HCT116 (cell line): ENCODE results near the gene NOC2L.

Source experiments
- CEBPB ChIP-seq: IDR thresholded peaks from 2 replicates; pipeline ENCODE4 v1.6.1; 2012; ENCODE audit warnings: low read depth
- CTCF ChIP-seq, 3 experiments: fragments of 200-600 bp in 1 of 3; sonication (generic) in 1 of 3; IDR thresholded peaks in 2 of 3; conservative IDR thresholded peaks in 1 of 3; 2 replicates each; pipeline ENCODE4 v1.5.1; 2012 to 2017; ENCODE audit warnings: low read depth in 2 of 3, low read length in 2 of 3, antibody characterized with exemption in 1 of 3, borderline replicate concordance in 1 of 3, control low read depth in 1 of 3, mild to moderate bottlenecking in 1 of 3, mixed read lengths in 1 of 3, mixed run types in 1 of 3, moderate library complexity in 1 of 3; ENCODE audit not compliant: insufficient read depth in 1 of 3
- POLR2A ChIP-seq: IDR thresholded peaks from 2 replicates; pipeline ENCODE4 v1.7.0; 2011; ENCODE audit warnings: borderline replicate concordance; ENCODE audit not compliant: insufficient read depth, insufficient read length; ENCODE audit errors: extremely low read depth

GRCh38 chr1:941015-941587 is 18.0 kb downstream of the NOC2L start:
- no peak for TF ChIP-seq POLR2A
- TF ChIP-seq CEBPB: no peak
- TF ChIP-seq CTCF (IDR thresholded peaks at IDR 0.05 in 2 of 3, conservative IDR thresholded peaks at IDR 0.05 in 1 of 3; ENCODE audit: borderline replicate concordance in 1 of 3, insufficient read depth in 1 of 3, low read depth in 2 of 3, low read length in 2 of 3): no peak
